AG10803 (cell line): Measurements from ENCODE around the gene NINL.
"Not testable (repeated sequence)": the region's sequence is repeated elsewhere in the genome, so short reads cannot be mapped to it uniquely, and the experiment has no call there.

ENCODE experiments used
- DNase-seq: peaks from one replicate; pipeline ENCODE4 v3.0.0; 2010; ENCODE audit warnings: low read depth
- H3K4me3 ChIP-seq: 2 replicates; pipeline ENCODE4 v1.5.1; 2011; ENCODE audit warnings: mild to moderate bottlenecking, low read length, control low read depth
- CTCF ChIP-seq: conservative IDR thresholded peaks from 2 replicates; pipeline ENCODE4 v1.5.1; 2011; ENCODE audit warnings: mild to moderate bottlenecking, low read length, control low read depth, inconsistent platforms

The NINL gene

GRCh38 chr20:25606094-25606695 is 20.9 kb upstream of the NINL start:
- no peak overlapping the region for H3K4me3 ChIP-seq
- DNase-seq: no peak
- no peak for TF ChIP-seq CTCF

GRCh38 chr20:25605148-25605547 is 19.8 kb upstream of the NINL start:
- no peak overlapping the region for H3K4me3 ChIP-seq
- no peak for TF ChIP-seq CTCF
- DNase-seq: peak; percentile 25

- no peak for DNase-seq
- no peak for TF ChIP-seq CTCF
- no peak overlapping the region for H3K4me3 ChIP-seq
These were observed 19.3 kb upstream of the NINL start for GRCh38 chr20:25604611-25605010.

GRCh38 chr20:25602914-25603309 is 17.6 kb upstream of the NINL start:
- DNase-seq, H3K4me3 ChIP-seq: not testable (repeated sequence)

GRCh38 chr20:25602191-25602913 is 17.0 kb upstream of the NINL start:
- DNase-seq, H3K4me3 ChIP-seq: not testable (repeated sequence)

GRCh38 chr20:25601659-25602058 is 16.3 kb upstream of the NINL start:
- no peak for TF ChIP-seq CTCF
- DNase-seq: no peak
- H3K4me3 ChIP-seq: no peak overlapping the region

- H3K4me3 ChIP-seq: no peak overlapping the region
- TF ChIP-seq CTCF: no peak
- DNase-seq: no peak
These were observed 15.3 kb upstream of the NINL start for GRCh38 chr20:25600632-25601031.

- no peak overlapping the region for H3K4me3 ChIP-seq
- DNase-seq: peak; percentile 3
- no peak for TF ChIP-seq CTCF
These were observed 7.0 kb upstream of the NINL start for GRCh38 chr20:25592135-25592852.

GRCh38 chr20:25590778-25591177 is 5.4 kb upstream of the NINL start:
- not testable (repeated sequence) for DNase-seq, H3K4me3 ChIP-seq
